ENCODE measurements around the gene GBGT1.

Gene GBGT1

GRCh38 chr9:133129001-133129795 is 34.5 kb downstream of the GBGT1 start:
- in situ Hi-C loops (cut with MboI; ENCODE audit: low sequenced_read_pairs), result no loop called here

- in situ Hi-C loops (cut with MboI; ENCODE audit: low sequenced_read_pairs), result no loop called here
These were observed 35.6 kb downstream of the GBGT1 start for GRCh38 chr9:133128152-133128551.

- in situ Hi-C loops (cut with MboI; ENCODE audit: low sequenced_read_pairs), result no loop called here
These were observed 36.3 kb downstream of the GBGT1 start for GRCh38 chr9:133127340-133127981.

- in situ Hi-C loops (cut with MboI; ENCODE audit: low sequenced_read_pairs), result no loop called here
These were observed 36.9 kb downstream of the GBGT1 start for GRCh38 chr9:133126697-133127339.

GRCh38 chr9:133125941-133126696 is 37.6 kb downstream of the GBGT1 start:
- in situ Hi-C loops (cut with MboI; ENCODE audit: low sequenced_read_pairs), result no loop called here

GRCh38 chr9:133124907-133125275 is 38.8 kb downstream of the GBGT1 start:
- in situ Hi-C loops (cut with MboI; ENCODE audit: low sequenced_read_pairs), result no loop called here

- in situ Hi-C loops (cut with MboI; ENCODE audit: low sequenced_read_pairs), result no loop called here
These were observed 39.4 kb downstream of the GBGT1 start for GRCh38 chr9:133124123-133124906.

GRCh38 chr9:133122935-133123611 is 40.6 kb downstream of the GBGT1 start:
- in situ Hi-C loops (cut with MboI; ENCODE audit: low sequenced_read_pairs), result no loop called here

GRCh38 chr9:133122605-133122934 is 41.1 kb downstream of the GBGT1 start:
- in situ Hi-C loops (cut with MboI; ENCODE audit: low sequenced_read_pairs), result no loop called here

- in situ Hi-C loops (cut with MboI; ENCODE audit: low sequenced_read_pairs), result no loop called here
These were observed 41.7 kb downstream of the GBGT1 start for GRCh38 chr9:133121915-133122550.

- in situ Hi-C loops (cut with MboI; ENCODE audit: low sequenced_read_pairs), result no loop called here
These were observed 42.4 kb downstream of the GBGT1 start, which contains the start of gene RALGDS for GRCh38 chr9:133121198-133121914. RALGDS (minus strand) TSS chr9:133121240; CDS start chr9:133121154, 86 bp downstream.

GRCh38 chr9:133120501-133121197 is 43.1 kb downstream of the GBGT1 start:
- in situ Hi-C loops (cut with MboI; ENCODE audit: low sequenced_read_pairs), result no loop called here

- in situ Hi-C loops (cut with MboI; ENCODE audit: low sequenced_read_pairs), result no loop called here
These were observed 43.7 kb downstream of the GBGT1 start for GRCh38 chr9:133119846-133120500.

GRCh38 chr9:133119103-133119845 is 44.4 kb downstream of the GBGT1 start:
- in situ Hi-C loops (cut with MboI; ENCODE audit: low sequenced_read_pairs), result no loop called here

GRCh38 chr9:133118568-133118967 is 45.1 kb downstream of the GBGT1 start:
- in situ Hi-C loops (cut with MboI; ENCODE audit: low sequenced_read_pairs), result no loop called here

GRCh38 chr9:133118179-133118520 is 45.6 kb downstream of the GBGT1 start:
- in situ Hi-C loops (cut with MboI; ENCODE audit: low sequenced_read_pairs), result no loop called here

Data from HL-60/S4 (cell line).